ENCODE data around the gene SLC35F3. TPM values are rescaled to one million over a fixed set of nuclear protein-coding genes. Genes with fewer than 3 reads are reported as not detected.

SLC35F3 gene
- total and polyA plus RNA-seq, 4 donors = 0.01 to 0.37 (median 0.08) TPM; not detected in 1

- Histone ChIP-seq H3K4me1 (ENCODE audit: control insufficient read depth in 4 of 4, insufficient read depth in 4 of 4, low read length in 3 of 4) (peaks cover 3 to 10% (median 6%) of the 10 kb centered on the region in 4 donors), H3K9me3 (ENCODE audit: control insufficient read depth in 4 of 4, low read length in 3 of 4) (no peaks in the 10 kb centered on the region), H3K36me3 (ENCODE audit: control insufficient read depth in 4 of 4, insufficient read depth in 3 of 4, low read depth in 1 of 4, low read length in 3 of 4) (no peaks in the 10 kb centered on the region), H3K9ac (ENCODE audit: low read depth in 1 of 2, low read length in 2 of 2) (no peak overlapping the region), H3K4me3 (ENCODE audit: low read depth in 1 of 3, low read length in 3 of 3) (no peak overlapping the region), H3K27ac (ENCODE audit: low read depth in 1 of 2, low read length in 2 of 2) (no peak overlapping the region), H3K27me3 (ENCODE audit: control insufficient read depth in 4 of 4, insufficient read depth in 4 of 4, low read length in 3 of 4) (peaks cover 2 to 19% (median 9%) of the 10 kb centered on the region in 4 donors)
- 53% methylated on average over 3 of the region's 3 CpGs for WGBS
- TF ChIP-seq ZBTB33 (IDR thresholded peaks at IDR 0.05) = no peak
- no peak for TF ChIP-seq NR2F2 (IDR thresholded peaks at IDR 0.05)
- no peak for DNase-seq (ENCODE audit: low spot score)
These were observed 3.0 kb upstream of the SLC35F3 start for GRCh38 chr1:233901495-233901894.

- peaks cover 2 to 19% (median 9%) of the 10 kb centered on the region in 4 donors for H3K27me3 ChIP-seq (ENCODE audit: control insufficient read depth in 4 of 4, insufficient read depth in 4 of 4, low read length in 3 of 4)
- peaks cover 3 to 10% (median 6%) of the 10 kb centered on the region in 4 donors for H3K4me1 ChIP-seq (ENCODE audit: control insufficient read depth in 4 of 4, insufficient read depth in 4 of 4, low read length in 3 of 4)
- whole genome bisulfite sequencing = 14% methylated on average over 40 of the region's 40 CpGs
- H3K9ac ChIP-seq (ENCODE audit: low read depth in 1 of 2, low read length in 2 of 2) = no peak overlapping the region
- DNase-seq (ENCODE audit: low spot score) = no peak
- TF ChIP-seq MAX (IDR thresholded peaks at IDR 0.05) = no peak
- TF ChIP-seq REST (IDR thresholded peaks at IDR 0.05) = no peak
- no peak for TF ChIP-seq CTCF (IDR thresholded peaks at IDR 0.05; ENCODE audit: low read depth, low read length, missing input control)
- TF ChIP-seq YY1 (IDR thresholded peaks at IDR 0.05) = no peak
- no peak for TF ChIP-seq FOXA2 (IDR thresholded peaks at IDR 0.05)
- TF ChIP-seq NR2F2 (IDR thresholded peaks at IDR 0.05) = no peak
- no peak for TF ChIP-seq FOXA1 (IDR thresholded peaks at IDR 0.05)
- TF ChIP-seq ZBTB33 (IDR thresholded peaks at IDR 0.05) = no peak
- no peak for TF ChIP-seq GABPA (IDR thresholded peaks at IDR 0.05 in 1 of 2, conservative IDR thresholded peaks at IDR 0.05 in 1 of 2)
- TF ChIP-seq TAF1 (conservative IDR thresholded peaks at IDR 0.05) = no peak
- TF ChIP-seq ATF3 (IDR thresholded peaks at IDR 0.05) = no peak
- no peak for TF ChIP-seq RAD21 (IDR thresholded peaks at IDR 0.05)
- no peak for TF ChIP-seq HNF4A (conservative IDR thresholded peaks at IDR 0.05)
- no peak for TF ChIP-seq JUND (IDR thresholded peaks at IDR 0.05)
- no peak for TF ChIP-seq SP1 (IDR thresholded peaks at IDR 0.05)
- H3K4me3 ChIP-seq (ENCODE audit: low read depth in 1 of 3, low read length in 3 of 3) = peak overlapping the region in 1 of 3 donors; percentile 49
- H3K36me3 ChIP-seq (ENCODE audit: control insufficient read depth in 4 of 4, insufficient read depth in 3 of 4, low read depth in 1 of 4, low read length in 3 of 4) = no peaks in the 10 kb centered on the region
- H3K27ac ChIP-seq (ENCODE audit: low read depth in 1 of 2, low read length in 2 of 2) = no peak overlapping the region
- H3K9me3 ChIP-seq (ENCODE audit: control insufficient read depth in 4 of 4, low read length in 3 of 4) = no peaks in the 10 kb centered on the region
These were observed 1.1 kb downstream of the SLC35F3 start for GRCh38 chr1:233905416-233906051.
